Endothelial cell of umbilical vein (primary cell): ENCODE data around the gene MRPL21. TPM values are rescaled to one million over a fixed set of nuclear protein-coding genes. Genes with fewer than 3 reads are reported as not detected.

Experiments used
- BruUV-seq: library from RNA; stranded (reverse); fragments of 400-500 nt; replicated peaks from 2 replicates; lab custom pipeline; 2021; lab: Mats Ljungman, UMichigan
- CTCF ChIA-PET: fragments of 300-600, 350-600 bp; sonication (Branson Sonifier 250); formaldehyde crosslinking; loops from one replicate; lab custom pipeline; 2021; ENCODE audit warnings: antibody characterized with exemption, inconsistent platforms; lab: Charles Lee
- POLR2A ChIA-PET: fragments of 300-600, 350-600 bp; sonication (Branson Sonifier 250); formaldehyde crosslinking; loops from one replicate; lab custom pipeline; 2021; ENCODE audit warnings: antibody characterized with exemption, inconsistent platforms; lab: Charles Lee
- DNase-seq: peaks from one replicate; pipeline ENCODE4 v3.0.0-alpha.2; 2011; ENCODE audit warnings: low read depth, low spot score
- FAIRE-seq: peaks from 2 replicates; lab custom pipeline; 2011; peaks lifted over from hg19 to GRCh38; lab: Jason Lieb, UNC
- H2AFZ ChIP-seq: 2 replicates; pipeline ENCODE4 v1.6.0; 2012; ENCODE audit warnings: low read depth, low read length, control low read depth, inconsistent platforms
- H3K27ac ChIP-seq: 2 replicates; pipeline ENCODE4 v1.5.1; 2011; ENCODE audit warnings: low read depth, mild to moderate bottlenecking, control low read depth, low read length, moderate library complexity; ENCODE audit not compliant: insufficient read depth
- H3K27me3 ChIP-seq, 2 experiments: 2 replicates each; pipeline versions ENCODE4 v1.6.0 to v1.6.1; 2011; ENCODE audit warnings: low read length in 2 of 2, mixed read lengths in 1 of 2; ENCODE audit not compliant: control insufficient read depth in 2 of 2, insufficient read depth in 2 of 2
- H3K36me3 ChIP-seq, 2 experiments: 2 replicates in 1 of 2; 3 replicates in 1 of 2; pipeline ENCODE4 v1.5.1; 2011; ENCODE audit warnings: low read length in 2 of 2, mild to moderate bottlenecking in 1 of 2, moderate library complexity in 1 of 2; ENCODE audit not compliant: control insufficient read depth in 2 of 2, insufficient read depth in 2 of 2; ENCODE audit errors: extremely low read depth in 1 of 2
- H3K4me1 ChIP-seq: 3 replicates; pipeline ENCODE4 v1.5.1; 2011; ENCODE audit warnings: mild to moderate bottlenecking, low read length; ENCODE audit not compliant: control insufficient read depth, insufficient read depth; ENCODE audit errors: extremely low read depth
- H3K4me2 ChIP-seq: 2 replicates; pipeline ENCODE4 v1.6.1; 2011; ENCODE audit warnings: low read length, control low read depth, mixed read lengths; ENCODE audit not compliant: insufficient read depth
- H3K4me3 ChIP-seq, 3 experiments: fragments of 200-600 bp in 1 of 3; sonication (generic), shearing (Covaris generic) in 1 of 3; replicated peaks in 1 of 3; 2 replicates each; pipeline ENCODE4 v1.5.1; 2011 to 2016; ENCODE audit warnings: control low read depth in 3 of 3, low read length in 3 of 3, mild to moderate bottlenecking in 2 of 3, inconsistent platforms in 1 of 3, low read depth in 1 of 3, moderate library complexity in 1 of 3; ENCODE audit not compliant: insufficient read depth in 1 of 3
- H3K79me2 ChIP-seq: 2 replicates; pipeline ENCODE4 v1.6.0; 2012; ENCODE audit warnings: low read length, inconsistent platforms; ENCODE audit not compliant: control insufficient read depth, insufficient read depth
- H3K9ac ChIP-seq: replicated peaks from 2 replicates; pipeline ENCODE3; 2011; ENCODE audit warnings: low read length, control low read depth; ENCODE audit not compliant: insufficient read depth; ENCODE audit errors: extremely low read depth
- H3K9me1 ChIP-seq: replicated peaks from 3 replicates; pipeline ENCODE4 v1.6.0; 2011; ENCODE audit warnings: mild to moderate bottlenecking, low read length; ENCODE audit not compliant: control insufficient read depth, insufficient read depth; ENCODE audit errors: extremely low read depth
- H3K9me3 ChIP-seq: replicated peaks from 2 replicates; pipeline ENCODE4 v1.5.1; 2012; ENCODE audit warnings: low read length, inconsistent platforms; ENCODE audit not compliant: control insufficient read depth, insufficient read depth
- H4K20me1 ChIP-seq: replicated peaks from 2 replicates; pipeline ENCODE3; 2011; ENCODE audit warnings: mild to moderate bottlenecking, low read length; ENCODE audit not compliant: control insufficient read depth, insufficient read depth; ENCODE audit errors: extremely low read depth
- EZH2 ChIP-seq: IDR thresholded peaks from 2 replicates; pipeline ENCODE4 v1.6.1; 2012; ENCODE audit warnings: borderline replicate concordance, low read depth, mild to moderate bottlenecking, moderate library complexity, low read length, inconsistent platforms; ENCODE audit not compliant: severe bottlenecking
- FOS ChIP-seq: IDR thresholded peaks from 2 replicates; pipeline ENCODE4 v1.6.1; 2011; ENCODE audit warnings: mild to moderate bottlenecking, low read length, moderate library complexity, borderline replicate concordance; ENCODE audit not compliant: insufficient read depth
- GATA2 ChIP-seq: IDR thresholded peaks from 2 replicates; pipeline ENCODE4 v1.7.0; 2011; ENCODE audit warnings: low read depth, mild to moderate bottlenecking, moderate library complexity, mixed read lengths, low read length; ENCODE audit not compliant: insufficient read length, insufficient read depth
- JUN ChIP-seq: IDR thresholded peaks from 2 replicates; pipeline ENCODE4 v1.6.1; 2011; ENCODE audit warnings: borderline replicate concordance, low read depth; ENCODE audit not compliant: insufficient read length, insufficient read depth
- MYC ChIP-seq: IDR thresholded peaks from one replicate; pipeline ENCODE4 v1.6.1; 2011; ENCODE audit warnings: mild to moderate bottlenecking, low read depth, low read length
- POLR2A ChIP-seq: IDR thresholded peaks from 2 replicates; pipeline ENCODE4 v1.6.1; 2012; ENCODE audit warnings: low read depth, mild to moderate bottlenecking, control low read depth, low read length
- POLR2AphosphoS5 ChIP-seq: IDR thresholded peaks from 2 replicates; pipeline ENCODE4 v1.6.1; 2012; ENCODE audit warnings: low read depth, mild to moderate bottlenecking, control low read depth, low read length, moderate library complexity; ENCODE audit not compliant: insufficient read depth
- dilution Hi-C: fragments of 300-500 bp; cut with MboI; formaldehyde crosslinking; loops from one replicate; pipeline ENCODE4 v1.15.0; 2019; ENCODE audit warnings: low sequenced_read_pairs; ENCODE audit not compliant: extremely low pct_ligation_motif_present
- intact Hi-C: fragments of 100-400 bp; cut with micrococcal nuclease; formaldehyde crosslinking; loops from one replicate; pipeline ENCODE4 v1.10.0; 2022
- polyA plus RNA-seq, 4 experiments: library from polyadenylated mRNA; depleted of rRNA in 3 of 4; stranded (reverse) in 3 of 4; unstranded in 1 of 4; fragments of >200 nt; gene quantifications; 2 replicates each; pipeline versions ENCODE4 v1.2.1 to v1.2.3, GENCODE V29; 2011 to 2012; ENCODE audit warnings: missing spikeins in 1 of 4
- total RNA-seq: library from RNA; stranded (reverse); gene quantifications from 2 replicates; pipeline ENCODE4 v1.2.3, GENCODE V29; 2021
- TF ChIP-seq, protein P1 (sequence below), 2 donors: IDR thresholded peaks; 1 replicate in 1 of 2; 2 replicates in 1 of 2; pipeline ENCODE4 v1.5.1; 2011; ENCODE audit warnings: low read length in 2 of 2, mild to moderate bottlenecking in 2 of 2, moderate library complexity in 2 of 2, control low read depth in 1 of 2, inconsistent platforms in 1 of 2, low read depth in 1 of 2; ENCODE audit not compliant: insufficient read depth in 1 of 2; ENCODE audit errors: extremely low read depth in 1 of 2
- TF ChIP-seq, protein P2 (sequence below): IDR thresholded peaks from 2 replicates; pipeline ENCODE4 v1.6.1; 2011; ENCODE audit not compliant: insufficient read depth, insufficient read length

Gene MRPL21
- total and polyA plus RNA-seq, 2 donors (not counting 3 experiments of a cell fraction or from before 2014, with no cell fraction given): 52.2 to 65.5 TPM

GRCh38 chr11:68942751-68943271 lies 39.2 kb upstream of the MRPL21 start:
- FAIRE-seq: no peak
- CTCF ChIA-PET: interaction anchor here (0.7 kb wide), 1 partner anchor 9 kb away, joined by 3 read pairs; no protein-coding TSS in a partner anchor
- no peak overlapping the region for H3K4me3 ChIP-seq
- POLR2A ChIA-PET: no interaction called here
- H3K9me1 ChIP-seq: no peaks in the 10 kb centered on the region
- H3K79me2 ChIP-seq: no peaks in the 10 kb centered on the region
- no peaks in the 10 kb centered on the region for H4K20me1 ChIP-seq
- no peak overlapping the region for H3K27ac ChIP-seq
- no peaks in the 10 kb centered on the region for H3K9me3 ChIP-seq
- intact Hi-C loops: no loop called here
- H3K36me3 ChIP-seq: peaks cover 3 to 15% of the 10 kb centered on the region in 2 experiments
- no peak overlapping the region for H3K9ac ChIP-seq
- H3K4me2 ChIP-seq: no peak overlapping the region
- no peaks in the 10 kb centered on the region for H3K27me3 ChIP-seq
- no TSS peak for BruUV-seq
- no peak for DNase-seq
- dilution Hi-C loops: no loop called here
- no peak overlapping the region for H2AFZ ChIP-seq
- H3K4me1 ChIP-seq: no peaks in the 10 kb centered on the region
- TF ChIP-seq GATA2 (no peak), POLR2A (no peak), EZH2 (no peak), JUN (no peak), FOS (no peak), MYC (no peak), POLR2AphosphoS5 (no peak)
- TF ChIP-seq, protein P1, sequence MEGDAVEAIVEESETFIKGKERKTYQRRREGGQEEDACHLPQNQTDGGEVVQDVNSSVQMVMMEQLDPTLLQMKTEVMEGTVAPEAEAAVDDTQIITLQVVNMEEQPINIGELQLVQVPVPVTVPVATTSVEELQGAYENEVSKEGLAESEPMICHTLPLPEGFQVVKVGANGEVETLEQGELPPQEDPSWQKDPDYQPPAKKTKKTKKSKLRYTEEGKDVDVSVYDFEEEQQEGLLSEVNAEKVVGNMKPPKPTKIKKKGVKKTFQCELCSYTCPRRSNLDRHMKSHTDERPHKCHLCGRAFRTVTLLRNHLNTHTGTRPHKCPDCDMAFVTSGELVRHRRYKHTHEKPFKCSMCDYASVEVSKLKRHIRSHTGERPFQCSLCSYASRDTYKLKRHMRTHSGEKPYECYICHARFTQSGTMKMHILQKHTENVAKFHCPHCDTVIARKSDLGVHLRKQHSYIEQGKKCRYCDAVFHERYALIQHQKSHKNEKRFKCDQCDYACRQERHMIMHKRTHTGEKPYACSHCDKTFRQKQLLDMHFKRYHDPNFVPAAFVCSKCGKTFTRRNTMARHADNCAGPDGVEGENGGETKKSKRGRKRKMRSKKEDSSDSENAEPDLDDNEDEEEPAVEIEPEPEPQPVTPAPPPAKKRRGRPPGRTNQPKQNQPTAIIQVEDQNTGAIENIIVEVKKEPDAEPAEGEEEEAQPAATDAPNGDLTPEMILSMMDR (IDR thresholded peaks at IDR 0.05; ENCODE audit: extremely low read depth in 1 of 2, insufficient read depth in 1 of 2, low read depth in 1 of 2, low read length in 2 of 2): no peak
- TF ChIP-seq, protein P2, sequence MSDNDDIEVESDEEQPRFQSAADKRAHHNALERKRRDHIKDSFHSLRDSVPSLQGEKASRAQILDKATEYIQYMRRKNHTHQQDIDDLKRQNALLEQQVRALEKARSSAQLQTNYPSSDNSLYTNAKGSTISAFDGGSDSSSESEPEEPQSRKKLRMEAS: no peak
